CD4-positive, alpha-beta T cell treated with Interleukin-21 for 1 hour (primary cell): ENCODE measurements around the gene PAPPA.

ENCODE experiments used
- DNase-seq: peaks from one replicate; pipeline ENCODE4 v3.0.0-alpha.2; 2020

The PAPPA gene, protein sequence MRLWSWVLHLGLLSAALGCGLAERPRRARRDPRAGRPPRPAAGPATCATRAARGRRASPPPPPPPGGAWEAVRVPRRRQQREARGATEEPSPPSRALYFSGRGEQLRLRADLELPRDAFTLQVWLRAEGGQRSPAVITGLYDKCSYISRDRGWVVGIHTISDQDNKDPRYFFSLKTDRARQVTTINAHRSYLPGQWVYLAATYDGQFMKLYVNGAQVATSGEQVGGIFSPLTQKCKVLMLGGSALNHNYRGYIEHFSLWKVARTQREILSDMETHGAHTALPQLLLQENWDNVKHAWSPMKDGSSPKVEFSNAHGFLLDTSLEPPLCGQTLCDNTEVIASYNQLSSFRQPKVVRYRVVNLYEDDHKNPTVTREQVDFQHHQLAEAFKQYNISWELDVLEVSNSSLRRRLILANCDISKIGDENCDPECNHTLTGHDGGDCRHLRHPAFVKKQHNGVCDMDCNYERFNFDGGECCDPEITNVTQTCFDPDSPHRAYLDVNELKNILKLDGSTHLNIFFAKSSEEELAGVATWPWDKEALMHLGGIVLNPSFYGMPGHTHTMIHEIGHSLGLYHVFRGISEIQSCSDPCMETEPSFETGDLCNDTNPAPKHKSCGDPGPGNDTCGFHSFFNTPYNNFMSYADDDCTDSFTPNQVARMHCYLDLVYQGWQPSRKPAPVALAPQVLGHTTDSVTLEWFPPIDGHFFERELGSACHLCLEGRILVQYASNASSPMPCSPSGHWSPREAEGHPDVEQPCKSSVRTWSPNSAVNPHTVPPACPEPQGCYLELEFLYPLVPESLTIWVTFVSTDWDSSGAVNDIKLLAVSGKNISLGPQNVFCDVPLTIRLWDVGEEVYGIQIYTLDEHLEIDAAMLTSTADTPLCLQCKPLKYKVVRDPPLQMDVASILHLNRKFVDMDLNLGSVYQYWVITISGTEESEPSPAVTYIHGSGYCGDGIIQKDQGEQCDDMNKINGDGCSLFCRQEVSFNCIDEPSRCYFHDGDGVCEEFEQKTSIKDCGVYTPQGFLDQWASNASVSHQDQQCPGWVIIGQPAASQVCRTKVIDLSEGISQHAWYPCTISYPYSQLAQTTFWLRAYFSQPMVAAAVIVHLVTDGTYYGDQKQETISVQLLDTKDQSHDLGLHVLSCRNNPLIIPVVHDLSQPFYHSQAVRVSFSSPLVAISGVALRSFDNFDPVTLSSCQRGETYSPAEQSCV (N-terminal part only)

DNA sequence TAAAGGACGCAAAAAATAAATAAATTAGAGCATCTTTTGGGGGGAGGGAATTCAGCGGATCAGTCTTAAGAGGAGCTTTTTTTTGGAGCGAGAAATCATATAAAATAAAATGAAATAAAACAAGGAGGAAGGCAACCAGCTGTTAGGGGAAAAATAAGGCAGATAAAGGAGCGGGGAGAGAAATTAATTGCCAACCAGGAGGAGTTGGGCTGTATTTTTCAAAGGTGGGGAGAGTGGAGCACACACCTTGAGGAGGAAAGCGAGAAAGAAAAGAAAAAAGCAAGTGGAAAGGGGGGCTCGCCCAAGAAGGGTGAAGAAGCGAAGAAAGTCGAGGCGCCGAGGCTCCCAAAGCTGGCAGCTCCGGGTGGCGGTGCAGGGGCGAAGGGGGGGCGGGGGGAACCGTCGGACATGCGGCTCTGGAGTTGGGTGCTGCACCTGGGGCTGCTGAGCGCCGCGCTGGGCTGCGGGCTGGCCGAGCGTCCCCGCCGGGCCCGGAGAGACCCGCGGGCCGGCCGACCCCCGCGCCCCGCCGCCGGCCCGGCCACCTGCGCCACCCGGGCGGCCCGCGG, at the start of gene PAPPA:
Gene PAPPA (plus strand): TSS at position 27 of the 569 bp plus-strand sequence. CDS start 382 bp downstream, at position 409.
- no peak for DNase-seq

DNA sequence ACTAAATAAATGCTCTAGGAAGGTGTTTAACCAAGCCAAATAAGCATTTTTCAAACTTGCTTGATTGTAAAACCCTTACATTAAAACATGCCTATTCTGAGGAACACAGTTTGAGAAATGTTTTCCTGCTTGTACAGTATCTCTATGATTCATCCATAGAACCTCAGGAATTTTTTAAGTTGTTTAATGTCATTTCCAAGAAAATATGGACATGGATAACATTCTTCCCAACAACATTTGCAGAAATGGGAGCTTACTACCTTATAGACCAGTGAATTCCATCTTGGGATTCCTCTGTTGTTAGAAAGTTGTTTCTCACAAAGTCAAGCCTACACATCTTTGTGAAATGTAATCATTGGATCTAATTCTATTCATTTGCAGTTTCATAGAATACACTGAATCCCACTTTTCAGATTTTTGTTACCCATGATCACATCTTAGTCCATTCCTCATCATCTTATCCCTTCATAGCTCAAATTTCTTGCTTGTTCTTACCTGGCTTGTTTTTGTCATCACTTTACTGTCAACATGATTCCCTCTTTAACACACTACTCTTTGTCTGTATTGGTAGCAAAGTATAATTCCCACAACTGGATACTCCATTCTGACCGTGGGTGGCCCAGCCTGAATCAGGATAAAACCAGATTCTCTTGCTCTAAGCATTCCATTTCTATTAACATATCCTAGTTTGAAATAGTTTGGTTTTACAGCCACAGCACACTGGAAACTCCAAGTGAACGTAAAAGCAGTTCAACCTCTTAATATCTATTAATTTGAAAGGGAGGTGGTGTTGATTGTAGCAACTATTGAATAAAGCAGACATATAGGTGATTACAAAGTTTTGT, 49.4 kb upstream of the PAPPA start:
- no peak for DNase-seq

DNA sequence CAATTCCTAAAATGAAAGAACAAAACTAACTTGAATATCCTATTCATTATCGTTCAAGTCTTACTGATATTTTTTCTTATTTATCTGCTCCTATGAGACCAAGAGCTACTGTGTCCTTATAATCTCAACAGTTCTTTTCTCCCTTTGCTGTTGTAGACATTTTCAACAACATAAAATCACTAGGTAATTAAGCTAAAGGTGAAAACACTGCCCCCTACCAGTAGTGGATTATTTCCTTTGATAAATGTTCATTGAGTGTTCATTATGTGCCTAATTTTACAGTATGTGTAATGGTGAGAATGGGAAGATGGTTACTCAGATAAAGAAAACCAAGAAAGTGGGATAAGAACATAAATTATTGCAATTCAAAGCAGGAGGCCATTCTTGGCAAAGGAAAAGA, 41.4 kb upstream of the PAPPA start:
- DNase-seq = no peak

DNA sequence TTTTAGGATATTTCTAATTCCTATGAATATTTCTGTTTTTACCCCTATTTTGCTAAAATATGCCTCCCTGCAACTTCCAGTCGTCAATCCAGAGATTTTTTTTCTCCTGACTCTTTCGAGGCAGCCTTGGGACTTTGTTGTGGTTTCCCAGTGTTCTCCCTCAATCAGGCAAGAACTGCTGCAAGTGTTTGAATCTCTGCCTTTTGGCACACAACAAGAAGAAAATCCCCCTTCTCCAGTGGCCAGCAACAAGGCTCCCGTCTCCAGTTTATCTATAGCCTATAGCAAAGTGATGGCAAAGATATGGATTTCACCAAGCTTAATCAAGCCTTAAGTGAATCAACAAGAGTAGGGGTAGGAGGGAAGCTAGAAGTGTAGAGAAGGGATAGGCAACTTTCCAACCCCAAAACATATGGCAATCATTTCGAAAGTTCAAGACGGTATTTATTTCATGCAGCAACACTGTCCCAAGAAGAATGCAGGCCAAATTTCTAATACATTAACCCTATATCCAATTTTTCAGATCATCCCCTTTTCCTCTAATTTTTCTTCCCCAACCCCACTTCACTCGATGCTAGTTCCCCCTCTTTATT, 37.7 kb upstream of the PAPPA start:
- no peak for DNase-seq

DNA sequence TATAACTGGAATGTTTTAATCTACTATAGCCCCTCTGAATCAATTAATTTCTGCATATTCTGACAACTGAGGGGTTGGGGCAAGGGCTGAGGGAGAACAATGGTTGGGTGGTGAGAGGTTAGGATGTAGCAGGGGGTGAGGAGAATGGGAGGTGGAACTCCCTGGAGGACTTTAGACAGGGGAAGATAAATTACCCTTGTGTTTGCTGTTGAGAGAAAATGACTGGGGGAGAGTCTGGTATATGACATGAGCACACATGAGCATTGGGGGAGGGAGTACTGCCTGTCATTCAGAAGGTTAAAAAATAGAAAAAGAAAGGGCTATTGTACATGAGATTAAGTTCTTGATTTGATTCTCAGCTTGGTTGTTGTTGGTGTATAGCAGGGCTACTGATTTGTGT, 37.2 kb upstream of the PAPPA start:
- no peak for DNase-seq

DNA sequence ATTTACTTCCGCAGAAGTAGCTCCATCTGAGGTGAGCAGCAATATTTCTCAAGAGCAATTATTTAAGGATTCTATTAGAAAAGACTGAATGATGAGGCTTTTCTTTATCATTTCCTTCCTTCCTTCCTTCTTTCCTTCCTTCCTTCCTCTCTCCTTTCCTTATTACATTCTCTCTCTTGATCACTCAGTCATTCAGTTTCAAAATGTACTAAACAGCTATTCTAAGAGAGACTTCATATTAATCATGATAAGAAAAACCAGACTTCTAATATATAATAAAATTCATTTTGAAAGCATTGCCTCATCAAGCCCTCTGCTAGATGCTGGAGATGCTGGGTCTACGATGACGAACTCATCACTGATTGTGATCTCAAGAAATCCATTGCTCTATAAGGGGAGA, 30.4 kb upstream of the PAPPA start:
- no peak for DNase-seq

DNA sequence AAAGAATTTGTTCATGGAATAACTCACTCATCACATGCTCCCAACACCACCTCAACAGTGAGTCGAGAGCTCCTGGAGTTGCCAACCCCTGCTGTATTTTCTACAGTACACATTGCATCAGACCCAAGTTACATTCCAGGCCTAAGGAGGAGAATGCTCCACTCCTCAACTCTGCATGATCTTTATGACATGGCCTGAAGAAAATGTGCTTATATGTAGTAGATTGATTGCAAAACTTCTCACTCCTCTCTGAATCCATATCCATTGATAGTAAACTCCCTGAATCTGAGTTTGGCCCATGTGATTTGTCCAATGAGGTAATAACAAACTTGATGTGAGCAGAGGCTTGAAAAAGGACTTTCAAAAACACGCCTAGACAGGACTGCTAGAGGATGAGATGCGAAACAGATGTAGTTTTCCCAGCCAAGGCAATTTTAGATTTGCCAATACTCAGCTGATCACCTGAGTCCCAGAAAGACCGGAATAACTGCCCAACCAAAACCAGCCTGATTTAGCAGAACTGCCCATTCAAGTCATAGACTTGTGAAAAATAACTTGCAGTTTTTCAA, 29.0 kb upstream of the PAPPA start:
- DNase-seq = no peak

DNA sequence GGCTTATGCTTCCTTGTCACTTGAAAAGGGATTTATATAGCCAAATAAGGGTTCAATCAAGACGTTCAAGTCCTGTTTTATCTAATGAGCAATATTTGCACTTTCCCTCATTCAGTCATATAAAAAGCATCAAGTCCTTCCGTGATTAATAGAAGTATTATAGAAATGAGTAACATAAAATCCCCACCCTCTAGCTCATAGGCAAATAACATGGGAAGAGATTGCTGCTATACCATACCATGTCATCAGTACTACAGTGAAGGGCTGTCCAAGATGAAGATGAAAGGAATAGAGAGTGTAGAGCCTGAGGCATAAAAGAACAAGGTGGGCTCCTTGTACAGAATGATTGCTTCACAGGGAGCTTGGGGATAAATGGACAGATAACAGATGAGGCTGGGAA, 20.4 kb upstream of the PAPPA start:
- DNase-seq = no peak

DNA sequence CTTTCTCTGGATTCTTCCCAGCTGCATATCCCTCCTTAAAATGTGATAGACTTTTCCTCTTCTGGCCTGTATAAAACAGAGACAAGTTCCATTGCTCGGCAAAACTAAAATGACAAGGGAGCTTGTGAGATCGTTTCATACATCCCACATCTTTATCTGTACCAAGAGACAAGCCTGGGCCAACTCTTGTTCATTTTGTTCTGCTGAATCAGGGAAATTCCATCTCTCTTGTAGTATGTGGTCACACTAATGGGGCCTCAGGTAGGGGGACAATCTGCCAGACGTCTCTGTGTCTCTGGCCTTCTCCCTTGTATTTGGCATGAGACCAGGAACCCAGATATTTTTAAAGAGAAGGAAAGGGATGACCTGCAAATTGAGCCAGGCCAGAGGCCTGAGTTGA, 18.6 kb upstream of the PAPPA start:
- no peak for DNase-seq

DNA sequence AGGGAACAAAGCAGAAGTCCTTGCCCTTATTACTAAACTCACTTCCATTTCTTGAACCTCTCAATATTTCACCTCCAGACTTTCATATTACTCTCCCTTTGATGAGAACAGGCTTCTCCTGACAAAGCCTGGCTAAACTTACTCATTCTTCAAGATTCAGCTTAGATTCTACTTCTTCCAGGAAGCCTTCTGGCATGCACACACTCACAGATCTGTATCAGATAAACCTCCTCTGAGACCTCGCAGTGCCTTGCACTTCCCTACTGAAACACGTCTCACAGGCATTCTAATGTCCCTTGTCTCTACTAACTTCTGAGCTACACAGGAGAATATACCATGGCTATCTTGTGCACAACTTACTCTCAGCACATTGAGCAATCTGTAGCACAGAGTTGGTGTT, 16.6 kb upstream of the PAPPA start:
- DNase-seq = no peak

DNA sequence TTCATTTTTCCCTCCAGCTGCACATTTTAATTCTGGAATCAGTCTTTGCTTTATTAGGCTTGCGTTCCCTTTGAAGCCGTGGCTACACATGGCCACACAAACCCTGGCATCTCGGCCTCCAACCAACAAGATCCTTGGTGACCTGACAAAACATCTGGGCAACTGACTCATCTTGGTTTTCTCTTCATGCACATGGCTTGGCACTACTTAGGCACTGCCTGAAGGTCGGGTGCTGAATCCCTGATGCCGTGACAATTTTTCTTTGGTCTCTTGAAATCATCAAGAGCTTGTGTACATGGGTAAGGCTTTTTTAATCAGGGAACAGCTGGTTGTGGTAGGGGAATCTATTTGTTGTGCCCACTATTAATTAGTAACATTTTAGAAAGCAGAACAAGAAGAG, 16.0 kb upstream of the PAPPA start:
- DNase-seq = no peak

DNA sequence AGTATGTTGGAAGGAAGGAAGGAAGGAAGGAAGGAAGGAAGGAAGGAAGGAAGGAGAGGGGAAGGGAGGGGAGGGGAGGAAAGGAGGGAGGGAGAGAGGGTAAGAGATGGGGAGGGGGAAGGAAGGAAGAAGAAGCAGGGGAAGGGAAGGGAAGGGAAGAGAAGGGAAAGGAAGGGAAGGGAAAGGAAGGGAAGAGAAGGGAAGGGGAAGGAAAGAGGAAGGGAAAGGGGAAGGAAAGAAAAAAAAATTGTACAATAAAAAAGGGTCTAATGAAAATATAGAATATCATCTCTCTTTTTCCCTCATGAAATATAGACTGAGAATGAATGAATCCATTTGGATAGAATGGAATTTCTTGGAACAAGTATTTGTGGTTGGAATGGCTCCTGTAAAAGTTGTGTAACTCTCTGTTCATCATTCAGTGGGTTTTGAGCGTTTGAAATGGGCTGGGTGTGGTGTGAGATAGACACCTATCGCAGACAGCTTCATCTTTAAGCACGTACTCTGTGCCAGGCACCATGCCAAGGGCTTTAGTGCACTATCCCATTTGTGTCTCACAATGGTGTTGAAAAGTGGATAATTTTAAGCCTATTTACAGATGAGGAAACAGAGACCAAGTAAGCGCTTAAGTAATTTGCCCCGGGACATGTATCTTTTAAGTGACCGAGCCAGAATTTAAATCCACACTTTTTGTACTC, 11.6 kb upstream of the PAPPA start:
- no peak for DNase-seq

DNA sequence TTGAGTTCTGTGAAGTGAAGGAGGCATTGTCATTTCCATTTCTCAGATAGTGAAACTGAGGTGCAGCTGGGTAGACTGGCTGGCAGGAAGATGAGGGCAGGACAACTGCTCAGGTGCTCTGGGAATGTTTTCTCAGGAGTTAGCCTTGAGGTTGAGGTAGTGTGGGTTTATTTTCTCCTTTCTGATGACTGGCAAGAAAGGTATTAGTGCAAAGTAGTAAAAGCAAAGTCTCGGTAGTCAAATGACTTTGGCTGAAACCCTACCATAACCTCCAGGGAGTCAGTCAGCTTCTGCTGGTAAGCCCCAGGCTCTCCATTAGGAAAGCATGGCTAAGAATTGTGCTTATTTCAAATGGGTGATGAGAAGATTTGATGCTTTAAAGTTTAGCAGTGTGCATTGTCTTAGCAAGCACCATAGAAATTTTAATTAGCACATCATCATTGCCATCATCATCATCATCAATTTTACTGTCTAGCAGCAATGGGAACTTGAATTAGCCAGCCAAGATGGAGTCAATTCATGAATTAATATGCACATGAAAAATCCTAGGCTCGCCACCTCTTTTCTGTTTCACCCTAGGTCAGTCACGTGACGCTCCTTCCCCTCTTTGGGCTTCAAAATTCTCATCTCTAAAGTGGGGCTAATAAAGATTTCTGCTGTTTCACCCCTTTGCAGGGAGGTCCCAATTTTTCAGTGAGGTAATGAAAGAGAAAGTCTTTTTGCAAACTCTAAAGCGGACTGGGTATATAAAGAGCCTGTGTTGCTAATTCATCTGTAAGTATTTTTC, 10.7 kb upstream of the PAPPA start:
- DNase-seq = no peak

DNA sequence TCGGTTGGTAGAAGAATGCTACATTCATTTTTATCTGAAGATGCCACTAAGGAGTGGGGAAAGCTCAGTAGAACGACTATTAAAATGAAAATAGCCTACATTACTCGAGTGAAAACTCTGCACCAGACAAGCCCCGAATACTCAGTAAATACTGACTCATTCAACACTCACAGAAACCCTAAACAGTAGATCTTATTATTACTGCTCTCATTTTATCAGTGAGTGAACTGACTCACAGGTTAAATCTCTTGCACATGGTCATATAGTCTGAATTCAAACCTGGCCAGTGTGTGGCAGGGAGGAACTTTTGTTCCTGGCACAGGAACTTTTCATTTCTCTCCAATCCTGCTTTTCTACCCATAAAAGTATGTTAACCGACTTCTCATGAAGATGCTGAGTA, 9.6 kb upstream of the PAPPA start:
- no peak for DNase-seq

DNA sequence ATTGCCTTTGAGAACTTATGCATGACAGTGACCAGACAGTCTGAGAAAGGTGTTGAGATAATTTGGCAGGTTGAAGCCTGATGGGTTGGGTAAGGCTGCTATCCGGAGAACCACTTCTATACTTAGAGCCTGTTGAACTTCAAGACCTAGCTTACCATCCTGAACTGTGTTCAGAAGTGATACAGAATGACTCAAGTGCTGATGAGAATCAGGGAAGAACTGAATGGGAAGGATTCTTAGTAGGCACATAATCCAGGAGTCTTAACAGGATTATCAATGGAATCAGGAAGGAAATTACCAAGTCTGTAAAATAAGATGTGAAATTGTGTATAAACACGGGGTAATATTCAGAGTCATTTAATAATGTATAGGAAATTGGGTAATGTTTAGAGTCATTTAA, 9.0 kb upstream of the PAPPA start:
- no peak for DNase-seq

DNA sequence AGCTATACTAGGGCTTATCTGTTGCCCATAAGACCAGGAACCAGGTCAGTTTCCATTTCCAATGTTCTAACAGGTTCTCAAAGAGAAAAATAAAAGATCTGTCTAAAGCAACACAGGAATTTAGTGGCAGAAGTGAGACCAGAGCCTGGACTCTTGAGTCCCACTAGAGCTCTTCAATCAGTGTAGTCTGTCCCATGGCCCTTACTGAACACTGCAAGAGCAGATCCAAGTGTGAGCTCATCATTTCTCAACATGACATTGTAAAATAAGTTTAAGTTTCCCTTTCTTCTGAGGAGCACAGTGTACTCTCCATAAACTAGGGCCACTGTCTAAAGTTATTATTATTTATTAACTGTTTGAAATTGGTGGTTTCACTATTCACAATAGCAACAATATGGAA, 8.6 kb upstream of the PAPPA start:
- DNase-seq = no peak

DNA sequence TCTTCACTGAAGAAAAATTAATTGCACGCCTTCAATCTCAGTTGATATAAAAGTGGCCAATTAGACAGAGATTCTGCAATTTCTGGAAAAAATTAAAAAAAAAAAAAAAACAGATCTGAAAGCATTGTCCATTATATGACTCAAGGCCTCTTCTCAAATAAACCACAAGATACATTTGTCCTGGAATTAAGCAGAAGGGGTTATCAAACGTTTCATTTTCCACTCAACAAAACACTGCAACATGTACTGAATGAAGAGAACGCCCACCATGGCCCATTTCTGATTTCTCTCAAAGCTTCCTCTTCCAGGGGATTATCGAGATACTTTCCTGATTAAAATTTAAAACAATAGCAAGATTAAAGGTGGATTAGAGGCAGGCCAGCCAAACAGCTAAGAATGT, 5.8 kb upstream of the PAPPA start:
- no peak for DNase-seq

DNA sequence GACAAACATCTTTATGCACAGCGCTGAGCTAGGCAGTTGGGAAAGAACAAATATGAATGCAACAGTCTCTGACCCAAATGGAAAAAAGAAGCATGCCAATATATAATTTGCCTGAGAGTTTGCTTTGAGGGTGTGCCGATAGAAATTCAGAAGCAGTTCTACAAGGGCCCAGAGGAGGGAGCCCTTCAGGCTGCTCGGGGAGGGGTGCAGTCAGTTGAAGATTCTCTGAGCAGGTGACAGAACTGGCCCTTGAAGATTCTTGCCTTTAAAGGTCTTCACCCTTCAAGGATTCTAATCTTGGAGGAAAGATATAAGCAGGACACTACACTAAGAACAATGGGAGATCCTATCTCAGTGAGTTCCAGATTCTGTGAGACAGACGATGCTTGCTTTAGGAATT, 3.7 kb upstream of the PAPPA start:
- DNase-seq = no peak

DNA sequence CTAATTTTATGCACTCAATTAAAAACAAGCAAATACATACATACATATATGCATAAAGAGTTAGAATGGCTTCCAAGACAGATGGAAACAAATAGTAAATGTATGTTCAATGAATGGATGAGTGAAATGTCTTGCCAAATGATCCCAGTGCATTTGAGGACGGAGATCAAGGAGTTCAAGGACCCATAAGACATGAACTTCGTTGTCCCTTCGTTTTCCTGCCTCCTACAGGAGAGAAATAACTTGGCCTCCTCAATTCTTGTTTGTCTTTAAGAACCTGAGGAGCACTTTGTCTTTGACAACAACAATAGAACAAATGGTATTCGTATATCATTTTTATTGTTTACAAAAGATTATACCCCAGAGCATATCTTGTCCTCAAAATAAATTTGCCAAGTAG, 2.4 kb upstream of the PAPPA start:
- DNase-seq = no peak

DNA sequence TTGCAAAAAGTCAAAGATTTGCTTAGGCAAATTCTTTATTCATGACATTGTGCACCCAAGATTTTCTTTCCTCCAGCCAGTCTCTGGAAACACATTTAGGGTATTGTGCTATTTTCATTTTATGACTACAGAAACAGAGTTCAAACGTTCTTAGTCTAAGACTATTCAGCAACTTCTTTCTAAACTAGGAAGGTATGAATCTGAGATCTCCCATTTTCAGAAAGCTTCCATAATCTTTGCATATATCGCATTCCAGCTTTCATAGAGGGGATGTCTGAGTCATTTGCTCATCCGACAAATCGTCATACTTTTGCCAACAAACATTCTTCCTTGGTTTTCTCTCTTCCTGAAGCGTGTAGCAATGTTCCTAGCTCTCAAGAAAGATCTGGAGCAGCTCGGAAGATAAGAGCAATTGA, 1.6 kb upstream of the PAPPA start:
- DNase-seq = no peak
